ENCODE results near the gene CFAP69. TPM values are rescaled to one million over a fixed set of nuclear protein-coding genes. Genes with fewer than 3 reads are reported as not detected.

The CFAP69 gene
- total and polyA plus RNA-seq, 2 of the 8 experiments (the other 6 are each of a cell fraction or from before 2014, with no cell fraction given), result 1.00 to 3.8 TPM

- FAIRE-seq (no peak), DNase-seq (ENCODE audit: low read depth in 1 of 2, low spot score in 2 of 2) (no peak)
- no peak overlapping the region for H2BK5ac ChIP-seq (ENCODE audit: low read depth, low read length)
- no peaks in the 10 kb centered on the region for H4K20me1 ChIP-seq (replicated peaks in 1 of 2; ENCODE audit: control insufficient read depth in 1 of 2, insufficient read depth in 2 of 2, low read length in 2 of 2)
- no peak overlapping the region for H4K5ac ChIP-seq (ENCODE audit: insufficient read length, low read depth, low read length)
- H3K18ac ChIP-seq (ENCODE audit: extremely low read depth, low read length), result no peak overlapping the region
- H3K9me3 ChIP-seq (ENCODE audit: insufficient read depth in 2 of 2, low read depth in 1 of 2, low read length in 1 of 2), result no peaks in the 10 kb centered on the region
- H3K9ac ChIP-seq (replicated peaks in 1 of 4; ENCODE audit: extremely low read depth in 1 of 4, low read depth in 3 of 4, low read length in 3 of 4), result no peak overlapping the region
- peaks cover 3 to 67% of the 10 kb centered on the region in 2 experiments; a peak in 2 of 4 replicates for H3K79me2 ChIP-seq (ENCODE audit: control insufficient read depth in 1 of 2, insufficient read depth in 2 of 2, low read length in 2 of 2)
- peaks cover 0 to 18% (median 6%) of the 10 kb centered on the region in 4 experiments; a peak in 5 of 7 replicates for H3K4me1 ChIP-seq (replicated peaks in 1 of 4; ENCODE audit: control insufficient read depth in 3 of 4, insufficient read depth in 4 of 4, low read length in 3 of 4)
- H2BK15ac ChIP-seq (ENCODE audit: low read length), result no peak overlapping the region
- no peak overlapping the region for H2BK20ac ChIP-seq (ENCODE audit: low read length)
- H4K91ac ChIP-seq (replicated peaks; ENCODE audit: insufficient read length, low read length), result no peak overlapping the region
- H3K56ac ChIP-seq (replicated peaks; ENCODE audit: insufficient read length, low read depth, low read length), result no peak overlapping the region
- ChIA-PET POLR2A (ENCODE audit: partially characterized antibody) (interaction anchor here (2.1 to 6.0 kb wide), 2 partner anchors 9 to 17 kb away, joined by 5 to 48 read pairs; partner anchors contain the start of gene STEAP2), CTCF (ENCODE audit: partially characterized antibody) (interaction anchor here (0.8 kb wide), 1 partner anchor 70 kb away, joined by 4 read pairs; no protein-coding TSS in a partner anchor)
- TF ChIP-seq, protein P1, sequence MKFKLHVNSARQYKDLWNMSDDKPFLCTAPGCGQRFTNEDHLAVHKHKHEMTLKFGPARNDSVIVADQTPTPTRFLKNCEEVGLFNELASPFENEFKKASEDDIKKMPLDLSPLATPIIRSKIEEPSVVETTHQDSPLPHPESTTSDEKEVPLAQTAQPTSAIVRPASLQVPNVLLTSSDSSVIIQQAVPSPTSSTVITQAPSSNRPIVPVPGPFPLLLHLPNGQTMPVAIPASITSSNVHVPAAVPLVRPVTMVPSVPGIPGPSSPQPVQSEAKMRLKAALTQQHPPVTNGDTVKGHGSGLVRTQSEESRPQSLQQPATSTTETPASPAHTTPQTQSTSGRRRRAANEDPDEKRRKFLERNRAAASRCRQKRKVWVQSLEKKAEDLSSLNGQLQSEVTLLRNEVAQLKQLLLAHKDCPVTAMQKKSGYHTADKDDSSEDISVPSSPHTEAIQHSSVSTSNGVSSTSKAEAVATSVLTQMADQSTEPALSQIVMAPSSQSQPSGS (IDR thresholded peaks at IDR 0.05; ENCODE audit: low read length), result no peak
- TF ChIP-seq RFX5 (IDR thresholded peaks at IDR 0.05; ENCODE audit: borderline replicate concordance, low read depth, low read length), result no peak
- no peaks in the 10 kb centered on the region for H3K27me3 ChIP-seq (replicated peaks in 1 of 4; ENCODE audit: control insufficient read depth in 3 of 4, extremely low read depth in 1 of 4, insufficient read depth in 3 of 4, low read length in 3 of 4)
- H2BK12ac ChIP-seq (ENCODE audit: low read depth, low read length), result no peak overlapping the region
- no peak overlapping the region for H3K4me3 ChIP-seq (ENCODE audit: extremely low read depth in 1 of 4, insufficient read depth in 2 of 4, low read depth in 3 of 4, low read length in 4 of 4)
- H3K23ac ChIP-seq (ENCODE audit: insufficient read length), result no peak overlapping the region
- no peak overlapping the region for H2AFZ ChIP-seq (ENCODE audit: low read length)
- H3K23me2 ChIP-seq (ENCODE audit: low read depth, low read length), result no peaks in the 10 kb centered on the region
- H3K4me2 ChIP-seq (ENCODE audit: insufficient read depth in 1 of 2, low read depth in 2 of 2, low read length in 2 of 2), result no peak overlapping the region
- no peak overlapping the region for H3K14ac ChIP-seq (ENCODE audit: insufficient read length)
- no peak overlapping the region for H4K8ac ChIP-seq (ENCODE audit: extremely low read depth, insufficient read depth, low read length)
- H3K79me1 ChIP-seq (ENCODE audit: low read depth, low read length), result no peaks in the 10 kb centered on the region; the same call in 1 of the 2 replicates
- H2AK5ac ChIP-seq (ENCODE audit: low read depth, low read length), result no peak overlapping the region
- H3K4ac ChIP-seq (replicated peaks; ENCODE audit: insufficient read length, low read depth, low read length), result no peak overlapping the region
- no peak overlapping the region for H2BK120ac ChIP-seq (replicated peaks; ENCODE audit: low read depth, low read length)
- H3K27ac ChIP-seq (ENCODE audit: low read depth, low read length), result no peak overlapping the region
- H3K36me3 ChIP-seq (ENCODE audit: control insufficient read depth in 2 of 4, insufficient read depth in 4 of 4, low read length in 3 of 4), result peaks cover 0 to 14% (median 3%) of the 10 kb centered on the region in 4 experiments; a peak in 2 of 8 replicates
These were observed 22.6 kb upstream of the CFAP69 start for GRCh38 chr7:90222390-90222789.
